Left forelimb (tissue), 1 donor: ENCODE data around the gene PSMD5.
A peak's percentile ranks its signal among the peaks of the same experiment; 100 is the strongest.

Experiments used
- DNase-seq: peaks from one replicate; pipeline ENCODE4 v3.0.0-alpha.2; 2018; ENCODE audit warnings: low spot score

Gene PSMD5

DNA sequence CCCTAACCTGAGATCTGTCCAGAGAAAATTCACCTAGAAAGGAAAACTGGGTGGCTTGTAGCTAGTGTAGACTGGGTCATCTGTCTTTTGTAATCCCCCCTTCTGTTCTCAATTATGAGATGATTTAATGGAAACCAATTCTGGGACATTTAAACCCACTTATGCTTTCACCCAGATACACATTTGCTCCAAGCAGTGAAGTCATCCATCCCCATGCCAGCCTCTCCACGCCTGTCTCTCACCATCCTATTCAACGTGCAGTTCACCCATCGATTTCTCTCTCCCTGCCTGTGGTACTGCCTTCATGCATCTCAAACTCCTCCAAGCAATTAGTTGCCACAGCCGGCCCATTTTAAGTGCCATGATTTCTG lies 32.5 kb upstream of the PSMD5 start:
- DNase-seq, result no peak

- DNase-seq, result no peak
Measured at GRCh38 chr9:120874226-120875194, 31.8 kb upstream of the PSMD5 start.

DNA sequence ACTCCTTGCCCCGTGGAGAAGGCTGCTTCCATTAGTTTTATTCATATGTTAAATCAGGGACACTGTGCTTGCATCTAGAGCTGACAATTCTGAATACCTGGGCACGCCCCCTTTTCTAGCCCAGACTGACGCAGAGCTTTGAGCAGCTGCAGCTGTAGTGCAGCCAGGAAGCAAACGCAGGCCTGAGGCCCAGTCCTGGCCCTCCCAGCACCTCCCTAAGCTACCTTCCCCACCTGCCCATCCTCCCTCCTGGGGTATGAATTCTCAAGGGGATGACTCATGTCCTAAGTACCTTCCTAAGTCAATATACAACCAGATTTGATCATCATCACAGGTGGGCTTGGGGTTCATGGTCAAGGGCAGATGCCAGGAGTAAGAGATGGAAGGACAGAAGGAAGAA lies 30.8 kb upstream of the PSMD5 start:
- DNase-seq, result no peak

DNA sequence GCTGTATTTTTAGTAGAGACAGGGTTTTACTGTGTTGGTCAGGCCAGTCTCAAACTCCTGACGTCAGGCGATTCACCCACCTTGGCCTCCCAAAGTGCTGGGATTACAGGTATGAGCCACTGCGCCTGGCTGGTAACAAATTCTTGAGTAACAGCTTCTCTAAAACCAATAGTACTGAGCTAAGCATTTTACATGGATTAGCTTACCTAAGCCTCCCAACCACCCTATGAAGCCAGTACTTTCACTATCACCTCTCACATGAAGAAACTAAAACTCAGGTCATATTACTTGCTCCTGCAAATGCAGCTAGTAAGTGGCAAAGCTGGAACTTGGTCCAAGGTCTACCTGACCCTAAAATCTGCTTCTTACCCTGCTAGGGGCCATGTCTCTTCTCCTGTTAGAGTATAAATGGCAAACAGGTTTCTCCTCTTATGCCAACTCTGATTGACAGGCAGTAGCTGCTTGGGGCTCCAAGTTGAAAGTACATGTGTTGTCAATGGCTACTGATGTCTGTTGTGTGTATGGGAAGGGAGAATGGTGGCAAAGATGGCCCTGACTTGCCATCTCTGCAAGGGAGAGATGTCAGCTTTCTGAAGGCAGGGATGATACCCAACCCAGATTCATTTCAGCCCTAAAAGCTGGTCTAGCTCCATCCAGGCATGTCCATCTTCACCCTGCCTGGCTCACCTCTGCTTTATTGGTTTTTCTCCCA lies 30.2 kb upstream of the PSMD5 start:
- no peak for DNase-seq

GRCh38 chr9:120870206-120870605 lies 27.5 kb upstream of the PSMD5 start:
- no peak for DNase-seq

DNA sequence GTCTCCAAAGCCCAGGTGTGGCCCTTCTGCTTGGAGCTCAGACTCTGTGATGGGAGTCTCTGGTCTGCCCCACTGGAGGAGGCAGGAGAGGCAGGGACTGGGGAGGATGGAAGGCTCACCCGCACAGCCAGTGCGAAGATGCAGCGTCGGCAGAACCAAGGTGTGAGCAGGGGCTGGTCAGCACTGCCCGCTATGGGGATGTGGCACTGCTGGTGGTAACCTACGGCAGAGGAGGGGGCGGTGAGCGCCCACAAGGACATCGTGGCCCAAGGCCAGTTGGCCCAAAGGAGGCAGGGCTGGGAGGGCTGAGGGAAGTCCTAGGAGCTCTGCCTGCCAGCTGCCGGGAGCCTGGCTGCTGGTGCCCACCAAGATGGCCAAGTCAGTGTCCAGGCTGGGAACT lies 27.0 kb upstream of the PSMD5 start:
- no peak for DNase-seq

- DNase-seq, result no peak
Measured at GRCh38 chr9:120869360-120869687, 26.6 kb upstream of the PSMD5 start.

- DNase-seq, result peak; percentile 96
Measured at GRCh38 chr9:120868676-120869359, 26.1 kb upstream of the PSMD5 start.

- no peak for DNase-seq
Measured at GRCh38 chr9:120868339-120868675, 25.6 kb upstream of the PSMD5 start.

GRCh38 chr9:120867676-120868338 lies 25.1 kb upstream of the PSMD5 start:
- no peak for DNase-seq

- no peak for DNase-seq
Measured at GRCh38 chr9:120866651-120867050, 23.9 kb upstream of the PSMD5 start.

DNA sequence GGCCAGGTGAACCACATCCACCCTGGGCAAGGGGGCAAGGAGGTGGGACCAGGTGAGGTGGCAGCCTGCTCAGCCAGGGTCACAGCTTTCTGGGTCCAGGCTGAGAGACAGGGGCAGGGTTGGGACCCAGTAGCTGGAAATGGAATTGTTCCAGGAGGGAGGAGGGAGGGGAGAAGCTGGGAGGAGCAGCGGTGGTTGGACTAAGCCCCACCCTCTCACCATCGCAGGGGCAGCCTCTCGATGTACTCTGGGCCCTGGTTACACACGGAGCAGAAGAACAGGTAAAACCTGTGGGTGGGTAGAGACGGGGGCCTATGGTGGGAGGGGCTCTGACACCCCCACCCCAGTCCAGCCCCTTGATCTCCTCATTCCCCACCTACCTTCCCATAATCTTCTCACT lies 23.1 kb upstream of the PSMD5 start:
- no peak for DNase-seq

GRCh38 chr9:120865176-120865575 lies 22.5 kb upstream of the PSMD5 start:
- no peak for DNase-seq

- DNase-seq, result no peak
Measured at GRCh38 chr9:120864719-120865118, 22.0 kb upstream of the PSMD5 start.

GRCh38 chr9:120863833-120864232 lies 21.1 kb upstream of the PSMD5 start:
- no peak for DNase-seq

DNA sequence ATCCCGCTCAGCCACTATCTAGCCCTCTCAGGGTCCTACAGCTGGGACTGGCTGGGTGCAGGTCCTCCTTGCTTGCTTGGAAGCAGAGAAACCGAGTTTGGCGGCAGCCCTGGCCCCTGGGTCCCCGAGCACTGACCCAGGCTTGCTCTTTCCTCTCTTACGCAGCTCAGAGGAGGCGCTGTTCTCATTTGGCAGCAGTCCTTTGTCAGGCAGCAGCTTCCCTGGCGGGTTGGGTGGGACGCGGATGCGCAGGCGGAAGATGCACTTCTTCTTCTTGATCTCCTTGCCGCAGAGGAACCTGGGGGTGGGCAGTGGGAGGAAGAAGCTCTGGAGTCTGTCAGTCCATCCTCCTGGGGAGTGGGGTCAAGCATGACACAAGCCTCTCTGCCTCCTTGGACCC lies 19.7 kb upstream of the PSMD5 start:
- no peak for DNase-seq

DNA sequence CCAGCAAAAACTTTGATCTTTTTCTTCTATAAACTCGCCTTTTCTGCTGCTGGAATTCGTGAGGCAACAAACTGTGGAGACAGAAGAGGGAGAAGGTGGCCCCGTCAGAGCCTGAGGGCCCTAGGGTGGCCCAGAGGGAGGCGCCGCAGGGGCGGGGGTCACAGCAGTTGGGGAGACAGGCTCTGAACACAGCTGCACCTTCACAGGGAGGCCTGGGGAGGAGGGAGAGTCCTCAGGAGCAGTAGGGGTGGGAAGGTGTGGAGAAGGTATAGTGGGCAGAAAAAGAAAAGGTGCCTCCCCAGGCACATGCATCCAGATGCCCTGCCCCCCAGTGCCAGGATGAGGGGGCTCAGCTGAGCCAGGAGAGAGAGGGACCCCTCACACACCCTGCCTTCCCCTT lies 19.2 kb upstream of the PSMD5 start:
- no peak for DNase-seq

- DNase-seq, result no peak
Measured at GRCh38 chr9:120860083-120860482, 17.4 kb upstream of the PSMD5 start.

DNA sequence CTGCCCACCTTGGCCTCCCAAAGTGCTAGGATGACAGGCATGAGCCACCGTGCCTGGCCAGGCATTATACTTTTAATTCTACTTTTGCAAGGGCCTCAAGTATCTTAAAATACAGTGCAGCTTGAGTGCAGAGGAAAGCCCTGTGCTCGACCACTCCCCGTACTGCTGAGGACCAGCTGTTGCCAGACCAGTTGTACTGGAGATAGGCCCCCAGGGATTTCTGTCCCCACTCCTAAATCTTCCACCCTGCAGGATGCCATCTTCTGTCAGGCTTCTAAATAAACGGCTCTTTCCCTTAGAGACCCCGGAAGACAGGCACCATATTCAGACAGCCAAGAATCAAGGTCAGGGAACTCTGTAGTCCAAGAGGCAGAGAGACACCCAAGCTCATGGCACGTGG lies 16.6 kb upstream of the PSMD5 start:
- DNase-seq, result no peak

DNA sequence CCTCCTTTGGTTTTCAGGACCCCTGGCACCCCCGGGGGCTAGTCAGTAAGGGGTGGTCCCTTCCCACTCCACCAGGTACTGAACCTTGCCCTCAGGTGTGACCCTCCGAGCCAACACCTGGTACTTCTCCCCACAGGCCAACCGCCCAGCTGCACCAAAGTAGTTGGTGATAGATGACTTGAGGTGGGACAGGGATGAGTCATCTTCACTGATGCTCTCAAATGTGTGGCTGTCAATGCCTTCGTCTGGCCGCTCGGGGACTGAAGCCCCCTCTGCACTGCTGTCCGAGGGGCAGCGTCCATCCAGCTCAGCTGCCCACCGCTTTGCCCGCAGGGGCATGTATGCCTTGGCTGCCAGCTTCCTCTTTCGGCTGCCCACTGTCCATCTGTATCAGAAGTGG lies 15.2 kb upstream of the PSMD5 start:
- DNase-seq, result no peak

GRCh38 chr9:120857481-120857880 lies 14.8 kb upstream of the PSMD5 start:
- no peak for DNase-seq

DNA sequence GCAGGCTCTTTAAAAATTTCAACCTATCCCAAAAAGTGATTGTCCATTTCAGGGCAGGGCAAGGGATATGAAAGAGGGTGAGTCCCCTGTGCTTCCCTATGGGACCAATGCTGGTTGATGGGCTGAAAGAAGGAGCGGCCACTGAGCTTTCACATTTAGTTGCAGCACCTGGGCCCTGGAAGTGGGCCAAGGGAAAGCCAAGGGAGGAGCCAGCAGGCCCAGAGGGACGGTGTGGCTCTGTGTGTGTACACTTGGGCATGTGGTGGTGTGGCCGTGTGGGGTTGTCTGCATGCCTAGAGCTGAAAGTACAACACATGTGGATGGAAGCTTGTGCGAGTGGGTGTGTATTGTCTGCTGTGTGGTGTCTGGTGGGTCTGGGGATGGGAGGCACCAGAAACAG lies 14.0 kb upstream of the PSMD5 start:
- no peak for DNase-seq
